B cell (primary cell): ENCODE results near the gene ABTB2. TPM values are rescaled to one million over a fixed set of nuclear protein-coding genes. Genes with fewer than 3 reads are reported as not detected.

Source experiments
- ATAC-seq: fragments of 200-7000 bp; cut with Tn5 transposase; one replicate; pipeline ENCODE4 v1.10.0; 2021; ENCODE audit warnings: low read depth, mild to moderate bottlenecking, moderate number of reproducible peaks, moderate library complexity
- CTCF ChIA-PET: fragments of 350-600 bp; sonication (Branson Sonifier 250); formaldehyde crosslinking; loops from one replicate; lab custom pipeline; 2021; ENCODE audit warnings: antibody characterized with exemption, inconsistent platforms; lab: Charles Lee
- POLR2A ChIA-PET: fragments of 350-600 bp; sonication (Branson Sonifier 250); formaldehyde crosslinking; loops from one replicate; lab custom pipeline; 2021; ENCODE audit warnings: antibody characterized with exemption; lab: Charles Lee
- DNase-seq: peaks from one replicate; pipeline ENCODE4 v3.0.0; 2013
- H2AFZ ChIP-seq: 2 replicates; pipeline ENCODE4 v1.6.1; 2012; ENCODE audit warnings: mild to moderate bottlenecking, low read depth, low read length; ENCODE audit not compliant: insufficient read depth, poor library complexity, severe bottlenecking
- H3K27ac ChIP-seq, 2 donors: 1 replicate in 1 of 2; 2 replicates in 1 of 2; pipeline ENCODE4 v1.5.1; 2012 to 2013; ENCODE audit warnings: low read length in 2 of 2, mild to moderate bottlenecking in 2 of 2, moderate library complexity in 1 of 2
- H3K27me3 ChIP-seq, 4 experiments: fragments of 200-600 bp in 1 of 4; sonication (generic) in 1 of 4; replicated peaks in 1 of 4; 1 replicate in 2 of 4; 2 replicates in 2 of 4; pipeline versions ENCODE4 v1.6.1 to v1.7.0; 2013 to 2016; ENCODE audit warnings: low read length in 3 of 4, mild to moderate bottlenecking in 2 of 4, mixed read lengths in 1 of 4, moderate library complexity in 1 of 4; ENCODE audit not compliant: insufficient read depth in 4 of 4, control insufficient read depth in 3 of 4; ENCODE audit errors: control extremely low read depth in 1 of 4
- H3K36me3 ChIP-seq, 2 experiments: replicated peaks in 1 of 2; 1 replicate in 1 of 2; 2 replicates in 1 of 2; pipeline versions ENCODE4 v1.6.1 to v1.7.1; 2013; ENCODE audit warnings: low read length in 1 of 2; ENCODE audit not compliant: insufficient read depth in 2 of 2, control insufficient read depth in 1 of 2; ENCODE audit errors: control extremely low read depth in 1 of 2, extremely low read depth in 1 of 2
- H3K4me1 ChIP-seq, 2 donors: fragments of 200-600 bp in 1 of 2; sonication (generic) in 1 of 2; 1 replicate in 1 of 2; 2 replicates in 1 of 2; pipeline versions ENCODE4 v1.5.1 to v1.6.1; 2013 to 2017; ENCODE audit warnings: low read length in 2 of 2; ENCODE audit not compliant: control insufficient read depth in 2 of 2, insufficient read depth in 2 of 2
- H3K4me2 ChIP-seq: replicated peaks from 2 replicates; pipeline ENCODE3; 2012; ENCODE audit warnings: mild to moderate bottlenecking, low read depth, low read length; ENCODE audit not compliant: poor library complexity, severe bottlenecking
- H3K4me3 ChIP-seq, 5 experiments: fragments of 200-600 bp in 1 of 5; sonication (generic) in 1 of 5; 1 replicate in 3 of 5; 2 replicates in 2 of 5; pipeline versions ENCODE4 v1.5.1 to v1.7.0; 2011 to 2016; ENCODE audit warnings: low read length in 4 of 5, mild to moderate bottlenecking in 4 of 5, low read depth in 2 of 5, control low read depth in 1 of 5, moderate library complexity in 1 of 5; ENCODE audit not compliant: insufficient read depth in 1 of 5; ENCODE audit errors: control extremely low read depth in 1 of 5, extremely low read depth in 1 of 5
- H3K79me2 ChIP-seq: fragments of 200-600 bp; sonication (generic); one replicate; pipeline ENCODE4 v1.6.0; 2016; ENCODE audit warnings: low read length; ENCODE audit not compliant: control insufficient read depth, insufficient read depth
- H3K9ac ChIP-seq: fragments of 200-600 bp; sonication (generic); 2 replicates; pipeline ENCODE4 v1.6.1; 2017; ENCODE audit warnings: mild to moderate bottlenecking, low read length, moderate library complexity
- H3K9me3 ChIP-seq, 3 donors: one replicate each; pipeline versions ENCODE4 v1.6.1 to v1.7.1; 2013; ENCODE audit warnings: low read length in 2 of 3; ENCODE audit not compliant: control insufficient read depth in 2 of 3, insufficient read depth in 1 of 3; ENCODE audit errors: control extremely low read depth in 1 of 3
- H4K20me1 ChIP-seq: 2 replicates; pipeline ENCODE4 v1.6.0; 2012; ENCODE audit warnings: mild to moderate bottlenecking, low read length; ENCODE audit not compliant: insufficient read depth, control insufficient read depth, poor library complexity, severe bottlenecking
- H3K27ac Mint-ChIP-seq: one replicate; pipeline ENCODE4 v1.8.0; 2021; ENCODE audit warnings: mixed read lengths
- H3K27me3 Mint-ChIP-seq: one replicate; pipeline ENCODE4 v1.8.0; 2021; ENCODE audit warnings: mixed read lengths
- H3K4me1 Mint-ChIP-seq: one replicate; pipeline ENCODE4 v1.8.0; 2021; ENCODE audit warnings: mixed read lengths
- H3K4me3 Mint-ChIP-seq: one replicate; pipeline ENCODE4 v1.8.0; 2021; ENCODE audit warnings: mixed read lengths
- H3K9me3 Mint-ChIP-seq: one replicate; pipeline ENCODE4 v1.8.0; 2022; ENCODE audit warnings: mixed read lengths; ENCODE audit not compliant: insufficient read depth
- CTCF ChIP-seq: fragments of 200-600 bp; IDR thresholded peaks from one replicate; pipeline ENCODE4 v1.8.0; 2022; ENCODE audit warnings: antibody characterized with exemption, mild to moderate bottlenecking
- EZH2 ChIP-seq: IDR thresholded peaks from 2 replicates; pipeline ENCODE4 v1.6.1; 2012; ENCODE audit warnings: borderline replicate concordance, low read depth, mild to moderate bottlenecking, moderate library complexity, low read length; ENCODE audit not compliant: insufficient read depth, poor library complexity, severe bottlenecking
- WGBS: methylation state at CpG from one replicate; pipeline ENCODE4 v1.1.5; 2013; ENCODE audit warnings: missing lambda C conversion rate; ENCODE audit not compliant: insufficient coverage; 5-methylcytosine and 5-hydroxymethylcytosine counted together
- intact Hi-C: fragments of 100-400 bp; cut with micrococcal nuclease; formaldehyde crosslinking; loops from one replicate; pipeline ENCODE4 v1.10.0; 2022
- polyA plus RNA-seq: library from polyadenylated mRNA; depleted of rRNA; stranded (reverse); fragments of >200 nt; gene quantifications from 2 replicates; pipeline ENCODE4 v1.2.3, GENCODE V29; 2012
- total RNA-seq, 2 donors: library from RNA; stranded (reverse); fragments of 120-200 nt in 1 of 2; gene quantifications; 1 replicate in 1 of 2; 2 replicates in 1 of 2; pipeline versions ENCODE4 v1.2.3 to v1.2.4, GENCODE V29; 2013 to 2022

ABTB2 gene
- total and polyA plus RNA-seq, 2 donors (not counting 1 experiment from before 2014, with no cell fraction given), result 0.30 to 5.9 TPM

DNA sequence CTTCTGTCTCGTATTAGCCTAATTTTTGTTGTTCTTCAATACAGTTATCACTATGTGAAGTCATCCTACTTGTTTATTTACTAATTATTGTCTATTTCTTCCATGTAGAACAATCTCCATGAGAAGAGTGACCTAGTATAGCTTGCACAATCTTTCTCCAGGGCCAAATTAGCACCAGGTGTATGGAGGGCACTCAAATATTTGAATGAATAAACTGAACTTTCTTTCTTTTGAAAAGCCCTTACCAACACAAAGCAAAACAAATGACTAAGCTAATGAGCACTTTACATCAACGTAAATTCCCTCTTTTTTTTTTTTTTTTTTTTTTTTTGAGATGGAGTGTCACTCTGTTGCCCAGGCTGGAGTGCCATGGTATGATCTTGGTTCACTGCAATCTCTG, 34.2 kb downstream of the ABTB2 start:
- H3K27me3 Mint-ChIP-seq, result no peaks in the 10 kb centered on the region
- Histone ChIP-seq H3K27ac (no peak overlapping the region), H3K4me2 (no peak overlapping the region), H3K79me2 (no peaks in the 10 kb centered on the region), H3K4me3 (no peak overlapping the region), H3K4me1 (no peaks in the 10 kb centered on the region), H2AFZ (no peak overlapping the region), H3K27me3 (no peaks in the 10 kb centered on the region), H3K9me3 (no peaks in the 10 kb centered on the region), H3K9ac (no peak overlapping the region), H3K36me3 (no peaks in the 10 kb centered on the region), H4K20me1 (no peaks in the 10 kb centered on the region)
- DNase-seq, result no peak
- CTCF ChIA-PET, result interaction anchor here (0.7 kb wide), 1 partner anchor 363 kb away, joined by 7 read pairs; no protein-coding TSS in a partner anchor
- TF ChIP-seq EZH2, result no peak
- no peak for TF ChIP-seq CTCF
- no peaks in the 10 kb centered on the region for H3K9me3 Mint-ChIP-seq
- intact Hi-C loops, result no loop called here
- POLR2A ChIA-PET, result interaction anchor here (0.8 kb wide), 1 partner anchor 24 kb away, joined by 6 read pairs; no protein-coding TSS in a partner anchor
- no peaks in the 10 kb centered on the region for H3K4me1 Mint-ChIP-seq
- no CpG with 5 or more reads among the region's 2 CpGs for WGBS
- no peak overlapping the region for H3K27ac Mint-ChIP-seq
- ATAC-seq, result no peak
- H3K4me3 Mint-ChIP-seq, result no peak overlapping the region

GRCh38 chr11:34318111-34319037, 39.4 kb downstream of the ABTB2 start:
- Histone ChIP-seq H3K4me3 (no peak overlapping the region), H3K27me3 (no peaks in the 10 kb centered on the region), H3K4me2 (no peak overlapping the region), H3K4me1 (no peaks in the 10 kb centered on the region), H2AFZ (no peak overlapping the region), H3K9ac (no peak overlapping the region), H3K79me2 (no peaks in the 10 kb centered on the region), H3K27ac (no peak overlapping the region), H3K9me3 (no peaks in the 10 kb centered on the region), H3K36me3 (no peaks in the 10 kb centered on the region), H4K20me1 (no peaks in the 10 kb centered on the region)
- no peaks in the 10 kb centered on the region for H3K27me3 Mint-ChIP-seq
- no peak overlapping the region for H3K27ac Mint-ChIP-seq
- H3K4me3 Mint-ChIP-seq, result no peak overlapping the region
- DNase-seq (no peak), ATAC-seq (no peak)
- intact Hi-C loops, result no loop called here
- H3K9me3 Mint-ChIP-seq, result no peaks in the 10 kb centered on the region
- POLR2A ChIA-PET, result no interaction called here
- WGBS, result 92% methylated on average over 1 of the region's 4 CpGs
- peaks cover under 1% of the 10 kb centered on the region for H3K4me1 Mint-ChIP-seq
- TF ChIP-seq EZH2 (no peak), CTCF (no peak)
- CTCF ChIA-PET, result interaction anchor here (1.0 kb wide), 1 partner anchor 512 kb away, joined by 3 read pairs; no protein-coding TSS in a partner anchor
